SHP77 treated with DMSO at 0.1 percent for 48 hours (cell line): ENCODE data around the gene DUOX1.
A peak's percentile ranks its signal among the peaks of the same experiment; 100 is the strongest.

Experiments
- DNase-seq: peaks from one replicate; lab custom pipeline; 2025; lab: John Stamatoyannopoulos, UW

DUOX1 gene

GRCh38 chr15:45143946-45144345, 14.2 kb downstream of the DUOX1 start:
- DNase-seq, result no peak

- no peak for DNase-seq
Observed at GRCh38 chr15:45144775-45145174, 15.0 kb downstream of the DUOX1 start.

- no peak for DNase-seq
Observed at GRCh38 chr15:45146405-45146804, 16.6 kb downstream of the DUOX1 start.

- no peak for DNase-seq
Observed at GRCh38 chr15:45147606-45148005, 17.8 kb downstream of the DUOX1 start.

- DNase-seq, result no peak
Observed at GRCh38 chr15:45148076-45149059, 18.6 kb downstream of the DUOX1 start.

GRCh38 chr15:45149060-45149459, 19.3 kb downstream of the DUOX1 start:
- no peak for DNase-seq

- DNase-seq, result no peak
Observed at GRCh38 chr15:45150481-45150880, 20.7 kb downstream of the DUOX1 start.

GRCh38 chr15:45150997-45151396, 21.2 kb downstream of the DUOX1 start:
- DNase-seq, result no peak

- DNase-seq, result no peak
Observed at GRCh38 chr15:45151998-45152828, 22.4 kb downstream of the DUOX1 start.

- DNase-seq, result no peak
Observed at GRCh38 chr15:45155739-45156138, 25.9 kb downstream of the DUOX1 start.

GRCh38 chr15:45156744-45157455, 27.1 kb downstream of the DUOX1 start:
- DNase-seq, result no peak

- DNase-seq, result no peak
Observed at GRCh38 chr15:45157974-45158373, 28.2 kb downstream of the DUOX1 start.

- no peak for DNase-seq
Observed at GRCh38 chr15:45161666-45162065, 31.9 kb downstream of the DUOX1 start.

- peak; percentile 57 for DNase-seq
Observed at GRCh38 chr15:45162771-45163507, 33.1 kb downstream of the DUOX1 start.

GRCh38 chr15:45163508-45163856, 33.7 kb downstream of the DUOX1 start:
- no peak for DNase-seq

GRCh38 chr15:45164914-45165313, 35.1 kb downstream of the DUOX1 start:
- DNase-seq, result no peak

GRCh38 chr15:45165536-45165935, 35.7 kb downstream of the DUOX1 start:
- no peak for DNase-seq

- peak; percentile 48 for DNase-seq
Observed at GRCh38 chr15:45166834-45167630, 37.2 kb downstream of the DUOX1 start.

- DNase-seq, result no peak
Observed at GRCh38 chr15:45167631-45168205, 37.9 kb downstream of the DUOX1 start.

GRCh38 chr15:45168286-45168685, 38.5 kb downstream of the DUOX1 start:
- DNase-seq, result no peak
